KMS-11 (cell line): ENCODE data around the gene KRTAP12-4.

Experiments used
- H2AFZ ChIP-seq: fragments of 200-600 bp; sonication (generic); 2 replicates; pipeline ENCODE4 v1.6.1; 2016; ENCODE audit warnings: antibody characterized with exemption, mixed run types, low read depth
- H3K27ac ChIP-seq: fragments of 200-600 bp; sonication (generic); 2 replicates; pipeline ENCODE4 v1.6.1; 2016; ENCODE audit warnings: mild to moderate bottlenecking, mixed run types
- H3K27me3 ChIP-seq: fragments of 200-600 bp; sonication (generic); 2 replicates; pipeline ENCODE4 v1.6.1; 2017; ENCODE audit warnings: mild to moderate bottlenecking, low read depth, mixed run types, moderate library complexity; ENCODE audit not compliant: insufficient read depth
- H3K36me3 ChIP-seq: fragments of 200-600 bp; sonication (generic); 2 replicates; pipeline ENCODE4 v1.6.1; 2017; ENCODE audit warnings: mild to moderate bottlenecking, mixed run types; ENCODE audit not compliant: insufficient read depth
- H3K4me1 ChIP-seq: fragments of 200-600 bp; sonication (generic); 2 replicates; pipeline ENCODE4 v1.6.1; 2016; ENCODE audit warnings: mild to moderate bottlenecking, low read depth, mixed run types; ENCODE audit not compliant: poor library complexity, severe bottlenecking
- H3K4me2 ChIP-seq: fragments of 200-600 bp; sonication (generic); 2 replicates; pipeline ENCODE4 v1.7.0; 2016; ENCODE audit warnings: mild to moderate bottlenecking, mixed run types
- H3K4me3 ChIP-seq: fragments of 200-600 bp; sonication (generic); IDR thresholded peaks from 2 replicates; pipeline ENCODE4 v1.6.1; 2017; ENCODE audit warnings: low read depth, low read length, mixed read lengths; ENCODE audit not compliant: insufficient read depth
- H3K79me2 ChIP-seq: fragments of 200-600 bp; sonication (generic); 2 replicates; pipeline ENCODE4 v1.6.1; 2016; ENCODE audit warnings: low read depth, mixed run types; ENCODE audit not compliant: insufficient read depth
- H3K9ac ChIP-seq: fragments of 200-600 bp; sonication (generic); 2 replicates; pipeline ENCODE4 v1.6.1; 2016; ENCODE audit warnings: mild to moderate bottlenecking, mixed run types
- H4K20me1 ChIP-seq: fragments of 200-600 bp; sonication (generic); 2 replicates; pipeline ENCODE4 v1.6.1; 2016; ENCODE audit warnings: mild to moderate bottlenecking, mixed run types; ENCODE audit not compliant: insufficient read depth
- CTCF ChIP-seq: fragments of 200-600 bp; sonication (generic); conservative IDR thresholded peaks from 2 replicates; pipeline ENCODE4 v1.6.1; 2017; ENCODE audit warnings: low read depth, mild to moderate bottlenecking, antibody characterized with exemption, low read length, moderate library complexity, mixed read lengths

The KRTAP12-4 gene

GRCh38 chr21:44658541-44658910 lies 4.1 kb upstream of the KRTAP12-4 start:
- Histone ChIP-seq H3K4me3 (no peak overlapping the region), H3K27me3 (peaks cover 30% of the 10 kb centered on the region), H3K36me3 (no peaks in the 10 kb centered on the region), H2AFZ (no peak overlapping the region), H3K79me2 (no peaks in the 10 kb centered on the region), H3K4me1 (no peaks in the 10 kb centered on the region), H4K20me1 (no peaks in the 10 kb centered on the region), H3K4me2 (no peak overlapping the region), H3K27ac (no peak overlapping the region), H3K9ac (no peak overlapping the region)
- TF ChIP-seq CTCF, result no peak

- Histone ChIP-seq H3K36me3 (no peaks in the 10 kb centered on the region), H3K27ac (no peak within 1 kb of the TSS), H3K4me1 (no peaks in the 10 kb centered on the region), H4K20me1 (no peaks in the 10 kb centered on the region), H3K4me3 (no peak within 1 kb of the TSS), H3K79me2 (no peaks in the 10 kb centered on the region), H3K9ac (no peak within 1 kb of the TSS), H2AFZ (no peak within 1 kb of the TSS), H3K27me3 (peaks cover 32% of the 10 kb centered on the region), H3K4me2 (no peak within 1 kb of the TSS)
- TF ChIP-seq CTCF, result no peak
Measured at GRCh38 chr21:44657635-44658540, 3.4 kb upstream of the KRTAP12-4 start, which contains the start of gene KRTAP12-3. Gene KRTAP12-3 (plus strand): TSS chr21:44657932. CDS start chr21:44657980, 48 bp downstream.

GRCh38 chr21:44656868-44657267 lies 2.4 kb upstream of the KRTAP12-4 start:
- Histone ChIP-seq H3K79me2 (no peaks in the 10 kb centered on the region), H3K4me2 (no peak overlapping the region), H3K4me1 (no peaks in the 10 kb centered on the region)

More at GRCh38 chr21:44656868-44657267, 2.4 kb upstream of the KRTAP12-4 start:
- peaks cover 33% of the 10 kb centered on the region for H3K27me3 ChIP-seq
- no peak overlapping the region for H3K9ac ChIP-seq
- H2AFZ ChIP-seq, result no peak overlapping the region
- H3K4me3 ChIP-seq, result no peak overlapping the region
- no peak for TF ChIP-seq CTCF
- no peaks in the 10 kb centered on the region for H4K20me1 ChIP-seq
- no peak overlapping the region for H3K27ac ChIP-seq
- H3K36me3 ChIP-seq, result no peaks in the 10 kb centered on the region
